Astrocyte (in vitro differentiated cells and primary cell): ENCODE measurements around the gene FHIT.

Experiments
- EZH2 ChIP-seq: IDR thresholded peaks from 2 replicates; pipeline ENCODE4 v1.6.1; 2012; ENCODE audit warnings: mild to moderate bottlenecking, low read length, inconsistent platforms; ENCODE audit not compliant: insufficient read depth
- TF ChIP-seq, protein P1 (sequence below): IDR thresholded peaks from 2 replicates; pipeline ENCODE4 v1.5.1; 2011; ENCODE audit warnings: low read depth, mild to moderate bottlenecking, inconsistent platforms, low read length, moderate library complexity; ENCODE audit not compliant: insufficient read depth

DNA sequence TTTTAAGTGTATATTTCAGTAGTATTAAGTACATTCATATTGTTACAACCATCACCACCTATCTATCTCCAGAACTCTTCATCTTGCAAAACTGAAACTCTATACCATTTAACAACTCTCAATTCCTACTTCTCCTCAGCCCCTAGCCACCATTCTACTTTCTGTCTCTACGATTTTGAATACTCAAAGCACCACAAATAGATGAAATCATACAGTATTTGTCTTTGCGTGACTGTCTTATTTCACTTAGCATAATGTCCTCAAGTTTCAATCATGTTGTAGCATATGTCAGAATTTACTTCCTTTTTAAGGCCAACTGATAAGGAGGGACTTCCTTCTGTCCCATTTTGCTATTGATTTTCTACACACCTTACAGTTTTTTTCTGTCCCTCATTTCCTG is 593.3 kb downstream of the FHIT start:
- TF ChIP-seq, protein P1, sequence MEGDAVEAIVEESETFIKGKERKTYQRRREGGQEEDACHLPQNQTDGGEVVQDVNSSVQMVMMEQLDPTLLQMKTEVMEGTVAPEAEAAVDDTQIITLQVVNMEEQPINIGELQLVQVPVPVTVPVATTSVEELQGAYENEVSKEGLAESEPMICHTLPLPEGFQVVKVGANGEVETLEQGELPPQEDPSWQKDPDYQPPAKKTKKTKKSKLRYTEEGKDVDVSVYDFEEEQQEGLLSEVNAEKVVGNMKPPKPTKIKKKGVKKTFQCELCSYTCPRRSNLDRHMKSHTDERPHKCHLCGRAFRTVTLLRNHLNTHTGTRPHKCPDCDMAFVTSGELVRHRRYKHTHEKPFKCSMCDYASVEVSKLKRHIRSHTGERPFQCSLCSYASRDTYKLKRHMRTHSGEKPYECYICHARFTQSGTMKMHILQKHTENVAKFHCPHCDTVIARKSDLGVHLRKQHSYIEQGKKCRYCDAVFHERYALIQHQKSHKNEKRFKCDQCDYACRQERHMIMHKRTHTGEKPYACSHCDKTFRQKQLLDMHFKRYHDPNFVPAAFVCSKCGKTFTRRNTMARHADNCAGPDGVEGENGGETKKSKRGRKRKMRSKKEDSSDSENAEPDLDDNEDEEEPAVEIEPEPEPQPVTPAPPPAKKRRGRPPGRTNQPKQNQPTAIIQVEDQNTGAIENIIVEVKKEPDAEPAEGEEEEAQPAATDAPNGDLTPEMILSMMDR = no peak
- no peak for TF ChIP-seq EZH2
